Psoas muscle (tissue), 8 donors: ENCODE measurements around the gene TSSC4. TPM values are rescaled to one million over a fixed set of nuclear protein-coding genes. Genes with fewer than 3 reads are reported as not detected.

Source experiments
- ATAC-seq, 4 donors: fragments of 200-7000 bp; cut with Tn5 transposase; one replicate each; pipeline ENCODE4 v1.9.1; 2020; ENCODE audit warnings: moderate library complexity in 3 of 4, mild to moderate bottlenecking in 2 of 4
- DNase-seq, 2 donors: peaks; one replicate each; pipeline ENCODE4 v3.0.0-alpha.2; 2020
- H3K27ac ChIP-seq: fragments of 200-600 bp; one replicate; pipeline ENCODE4 v1.8.0; 2022
- H3K27me3 ChIP-seq, 3 donors: fragments of 200-600 bp in 1 of 3; one replicate each; pipeline versions ENCODE4 v1.6.1 to v1.8.0; 2013 to 2022; ENCODE audit warnings: low read length in 2 of 3, mild to moderate bottlenecking in 2 of 3, moderate library complexity in 1 of 3; ENCODE audit not compliant: insufficient read depth in 3 of 3
- H3K36me3 ChIP-seq, 2 donors: fragments of 200-600 bp in 1 of 2; one replicate each; pipeline versions ENCODE4 v1.6.1 to v1.8.0; 2013 to 2022; ENCODE audit warnings: low read depth in 1 of 2, mild to moderate bottlenecking in 1 of 2, moderate library complexity in 1 of 2; ENCODE audit not compliant: insufficient read depth in 1 of 2
- H3K4me1 ChIP-seq: fragments of 200-600 bp; one replicate; pipeline ENCODE4 v1.8.0; 2022
- H3K4me3 ChIP-seq: fragments of 200-600 bp; one replicate; pipeline ENCODE4 v1.8.0; 2022; ENCODE audit warnings: mild to moderate bottlenecking
- H3K9me3 ChIP-seq: fragments of 200-600 bp; one replicate; pipeline ENCODE4 v1.8.0; 2022
- CTCF ChIP-seq: fragments of 200-600 bp; IDR thresholded peaks from one replicate; pipeline ENCODE4 v1.8.0; 2022; ENCODE audit warnings: antibody characterized with exemption
- WGBS, 3 donors: extraction: QIAGEN DNeasy Blood & Tissue Kit; methylation state at CpG; one replicate each; pipeline versions ENCODE4 v1.1.6 to v1.1.7; 2013; 5-methylcytosine and 5-hydroxymethylcytosine counted together
- intact Hi-C, 2 donors: fragments of 100-400 bp; cut with DNase I; formaldehyde crosslinking; loops; one replicate each; pipeline versions ENCODE4 v1.11.0 to v1.14.2; 2022
- polyA plus RNA-seq, 3 donors: library from polyadenylated mRNA; stranded (reverse); fragments of 200-250 nt; gene quantifications; one replicate each; pipeline ENCODE4 v1.2.3, GENCODE V29; 2013
- total RNA-seq, 4 donors: library from RNA; stranded (reverse); fragmentation: NEBNext Ultra II Directional in 2 of 4; extraction: Animal tissue kit (Norgen Biotek cat#: 25700) in 2 of 4; gene quantifications; one replicate each; pipeline versions ENCODE4 v1.2.1 to v1.2.4, GENCODE V29; 2021 to 2023
- donor health status: healthy with polysubstance abuse.
- donor health status: DM: no; HTN: no; CAD: no; lungs with moderate emphysema.
- donor health status: Bipolar disorder and iron deficiency.
- donor health status: healthy.
- donor health status: DM: yes; HTN: yes; CAD: no.
- donor health status: DM: no; HTN: no; CAD: no.
- donor health status: DM: no; HTN: no; CAD: no.
- donor health status: DM: yes; HTN: yes; CAD: no.

The TSSC4 gene
- total and polyA plus RNA-seq, 7 donors, result 43.4 to 114 (median 65.5) TPM

- DNase-seq, result peak in 1 of 2 donors; percentile 56
- Histone ChIP-seq H3K27ac (no peak overlapping the region), H3K36me3 (no peaks in the 10 kb centered on the region), H3K4me3 (no peak overlapping the region), H3K27me3 (peaks cover 0 to 78% (median 25%) of the 10 kb centered on the region in 3 donors), H3K9me3 (no peaks in the 10 kb centered on the region), H3K4me1 (no peaks in the 10 kb centered on the region)
- intact Hi-C loops, result no loop called here
- no peak for TF ChIP-seq CTCF
- WGBS, 3 donors, result 75 to 80% (median 76%) methylated on average over 14 to 15 of the region's 15 CpGs
- no peak for ATAC-seq
Observed at GRCh38 chr11:2446590-2447252, 46.2 kb downstream of the TSSC4 start.

GRCh38 chr11:2447253-2447950 lies 46.9 kb downstream of the TSSC4 start:
- Histone ChIP-seq H3K36me3 (no peaks in the 10 kb centered on the region), H3K27me3 (peaks cover 0 to 84% (median 25%) of the 10 kb centered on the region in 3 donors), H3K4me1 (no peaks in the 10 kb centered on the region), H3K27ac (no peak overlapping the region), H3K9me3 (no peaks in the 10 kb centered on the region), H3K4me3 (no peak overlapping the region)
- 69 to 76% (median 71%) methylated on average over 12 of the region's 12 CpGs for WGBS, 3 donors
- intact Hi-C loops, result no loop called here
- ATAC-seq (no peak), DNase-seq (peak in 1 of 2 donors; percentile 35)
- TF ChIP-seq CTCF, result no peak

- no peak for TF ChIP-seq CTCF
- ATAC-seq, result no peak
- no peaks in the 10 kb centered on the region for H3K9me3 ChIP-seq
- peaks cover 0 to 84% (median 26%) of the 10 kb centered on the region in 3 donors for H3K27me3 ChIP-seq
- no peak overlapping the region for H3K4me3 ChIP-seq
- DNase-seq, result peak in 1 of 2 donors; percentile 44
- H3K36me3 ChIP-seq, result no peaks in the 10 kb centered on the region
- intact Hi-C loops, result no loop called here
- 61 to 73% (median 70%) methylated on average over 9 to 10 of the region's 10 CpGs for WGBS, 3 donors
- no peak overlapping the region for H3K27ac ChIP-seq
- no peaks in the 10 kb centered on the region for H3K4me1 ChIP-seq
Observed at GRCh38 chr11:2447951-2448650, 47.6 kb downstream of the TSSC4 start.

- Histone ChIP-seq H3K9me3 (no peaks in the 10 kb centered on the region), H3K27ac (no peak overlapping the region), H3K36me3 (no peaks in the 10 kb centered on the region), H3K4me1 (no peaks in the 10 kb centered on the region), H3K4me3 (no peak overlapping the region), H3K27me3 (peaks cover 0 to 76% (median 20%) of the 10 kb centered on the region in 3 donors)
- intact Hi-C loops, result no loop called here
- 68 to 74% (median 71%) methylated on average over 19 to 21 of the region's 21 CpGs for WGBS, 3 donors
- peak in 1 of 2 donors; percentile 48 for DNase-seq
- TF ChIP-seq CTCF, result no peak
- no peak for ATAC-seq
Observed at GRCh38 chr11:2448661-2449547, 48.4 kb downstream of the TSSC4 start.
